ENCODE measurements around the gene SMIM14.
"Not testable (repeated sequence)": the region's sequence is repeated elsewhere in the genome, so short reads cannot be mapped to it uniquely, and the experiment has no call there.

SMIM14 gene

GRCh38 chr4:39642885-39643552, 4.4 kb upstream of the SMIM14 start:
- DNase-seq (ENCODE audit: low spot score): no peak

- DNase-seq (ENCODE audit: low spot score): no peak
Measured at GRCh38 chr4:39641451-39641850, 2.8 kb upstream of the SMIM14 start.

GRCh38 chr4:39637586-39638353, 895 bp downstream of the SMIM14 start:
- DNase-seq (ENCODE audit: low spot score): peak; percentile 79

- no peak for DNase-seq (ENCODE audit: low spot score)
Measured at GRCh38 chr4:39637221-39637585, 1.5 kb downstream of the SMIM14 start.

- no peak for DNase-seq (ENCODE audit: low spot score)
Measured at GRCh38 chr4:39636531-39637184, 2.0 kb downstream of the SMIM14 start.

- no peak for DNase-seq (ENCODE audit: low spot score)
Measured at GRCh38 chr4:39635023-39635422, 3.6 kb downstream of the SMIM14 start.

GRCh38 chr4:39631700-39632079, 7.0 kb downstream of the SMIM14 start:
- DNase-seq (ENCODE audit: low spot score): no peak

GRCh38 chr4:39627413-39627812, 11.3 kb downstream of the SMIM14 start:
- no peak for DNase-seq (ENCODE audit: low spot score)

- DNase-seq (ENCODE audit: low spot score): no peak
Measured at GRCh38 chr4:39626913-39627312, 11.8 kb downstream of the SMIM14 start.

- no peak for DNase-seq (ENCODE audit: low spot score)
Measured at GRCh38 chr4:39626261-39626660, 12.4 kb downstream of the SMIM14 start.

GRCh38 chr4:39621582-39621981, 17.1 kb downstream of the SMIM14 start:
- no peak for DNase-seq (ENCODE audit: low spot score)

GRCh38 chr4:39620551-39621313, 17.9 kb downstream of the SMIM14 start:
- no peak for DNase-seq (ENCODE audit: low spot score)

GRCh38 chr4:39617534-39617933, 21.1 kb downstream of the SMIM14 start:
- no peak for DNase-seq (ENCODE audit: low spot score)

GRCh38 chr4:39616651-39617050, 22.0 kb downstream of the SMIM14 start:
- DNase-seq (ENCODE audit: low spot score): no peak

- DNase-seq (ENCODE audit: low spot score): not testable (repeated sequence)
Measured at GRCh38 chr4:39616112-39616511, 22.6 kb downstream of the SMIM14 start.

- no peak for DNase-seq (ENCODE audit: low spot score)
Measured at GRCh38 chr4:39614487-39615162, 24.0 kb downstream of the SMIM14 start.

- no peak for DNase-seq (ENCODE audit: low spot score)
Measured at GRCh38 chr4:39613093-39613656, 25.5 kb downstream of the SMIM14 start.

- DNase-seq (ENCODE audit: low spot score): no peak
Measured at GRCh38 chr4:39609454-39609931, 29.2 kb downstream of the SMIM14 start.

- no peak for DNase-seq (ENCODE audit: low spot score)
Measured at GRCh38 chr4:39608451-39608850, 30.2 kb downstream of the SMIM14 start.

- DNase-seq (ENCODE audit: low spot score): no peak
Measured at GRCh38 chr4:39606747-39607146, 31.9 kb downstream of the SMIM14 start.

- DNase-seq (ENCODE audit: low spot score): no peak
Measured at GRCh38 chr4:39597695-39598381, 40.8 kb downstream of the SMIM14 start.

Measured in cerebellar cortex (tissue), 1 donor.